Fibroblast of lung (primary cell): ENCODE measurements around the gene PACC1.

ENCODE experiments used
- EZH2 ChIP-seq: IDR thresholded peaks from 2 replicates; pipeline ENCODE4 v1.5.1; 2012; ENCODE audit warnings: low read length, control low read depth, mild to moderate bottlenecking; ENCODE audit errors: missing control alignments
- TF ChIP-seq, protein P1 (sequence below), 2 donors: IDR thresholded peaks in 1 of 2; conservative IDR thresholded peaks in 1 of 2; 1 replicate in 1 of 2; 2 replicates in 1 of 2; pipeline ENCODE4 v1.5.1; 2011 to 2012; ENCODE audit warnings: low read length in 2 of 2, control low read depth in 1 of 2, inconsistent platforms in 1 of 2, low read depth in 1 of 2, mild to moderate bottlenecking in 1 of 2

GRCh38 chr1:212397171-212397570, 17.5 kb downstream of the PACC1 start:
- TF ChIP-seq, protein P1, sequence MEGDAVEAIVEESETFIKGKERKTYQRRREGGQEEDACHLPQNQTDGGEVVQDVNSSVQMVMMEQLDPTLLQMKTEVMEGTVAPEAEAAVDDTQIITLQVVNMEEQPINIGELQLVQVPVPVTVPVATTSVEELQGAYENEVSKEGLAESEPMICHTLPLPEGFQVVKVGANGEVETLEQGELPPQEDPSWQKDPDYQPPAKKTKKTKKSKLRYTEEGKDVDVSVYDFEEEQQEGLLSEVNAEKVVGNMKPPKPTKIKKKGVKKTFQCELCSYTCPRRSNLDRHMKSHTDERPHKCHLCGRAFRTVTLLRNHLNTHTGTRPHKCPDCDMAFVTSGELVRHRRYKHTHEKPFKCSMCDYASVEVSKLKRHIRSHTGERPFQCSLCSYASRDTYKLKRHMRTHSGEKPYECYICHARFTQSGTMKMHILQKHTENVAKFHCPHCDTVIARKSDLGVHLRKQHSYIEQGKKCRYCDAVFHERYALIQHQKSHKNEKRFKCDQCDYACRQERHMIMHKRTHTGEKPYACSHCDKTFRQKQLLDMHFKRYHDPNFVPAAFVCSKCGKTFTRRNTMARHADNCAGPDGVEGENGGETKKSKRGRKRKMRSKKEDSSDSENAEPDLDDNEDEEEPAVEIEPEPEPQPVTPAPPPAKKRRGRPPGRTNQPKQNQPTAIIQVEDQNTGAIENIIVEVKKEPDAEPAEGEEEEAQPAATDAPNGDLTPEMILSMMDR (conservative IDR thresholded peaks at IDR 0.05 in 1 of 2, IDR thresholded peaks at IDR 0.05 in 1 of 2; ENCODE audit: low read depth in 1 of 2, low read length in 2 of 2) = no peak
- no peak for TF ChIP-seq EZH2
